ENCODE results near the gene IFI27L2.

The IFI27L2 gene

DNA sequence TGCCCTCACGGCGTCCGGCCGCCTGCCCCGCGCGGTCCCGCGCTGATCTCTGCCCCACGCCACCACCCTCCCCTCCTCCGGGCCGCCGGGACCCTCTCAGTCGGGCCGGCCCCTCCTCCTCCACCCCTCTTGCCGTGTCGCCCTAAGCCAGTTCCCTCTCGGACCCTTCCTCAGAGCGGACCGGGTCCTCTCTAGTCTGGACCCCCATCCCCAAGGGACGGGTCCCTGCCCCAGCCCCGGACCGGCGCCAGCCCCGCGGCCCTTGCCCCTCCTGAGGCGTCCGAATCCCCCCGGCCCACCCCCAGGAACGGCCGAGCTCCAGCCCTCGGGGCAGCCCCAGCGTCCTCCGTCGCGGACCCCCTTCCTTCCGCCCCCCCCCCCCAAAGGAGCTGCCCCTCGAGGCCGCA lies 45.2 kb upstream of the IFI27L2 start:
- ChIA-PET CTCF (interaction anchor here (1.8 to 2.0 kb wide), 2 partner anchors 38 to 43 kb away, joined by 10 to 11 read pairs; no protein-coding TSS in a partner anchor), POLR2A (no interaction called here)
- TF ChIP-seq, protein P1, sequence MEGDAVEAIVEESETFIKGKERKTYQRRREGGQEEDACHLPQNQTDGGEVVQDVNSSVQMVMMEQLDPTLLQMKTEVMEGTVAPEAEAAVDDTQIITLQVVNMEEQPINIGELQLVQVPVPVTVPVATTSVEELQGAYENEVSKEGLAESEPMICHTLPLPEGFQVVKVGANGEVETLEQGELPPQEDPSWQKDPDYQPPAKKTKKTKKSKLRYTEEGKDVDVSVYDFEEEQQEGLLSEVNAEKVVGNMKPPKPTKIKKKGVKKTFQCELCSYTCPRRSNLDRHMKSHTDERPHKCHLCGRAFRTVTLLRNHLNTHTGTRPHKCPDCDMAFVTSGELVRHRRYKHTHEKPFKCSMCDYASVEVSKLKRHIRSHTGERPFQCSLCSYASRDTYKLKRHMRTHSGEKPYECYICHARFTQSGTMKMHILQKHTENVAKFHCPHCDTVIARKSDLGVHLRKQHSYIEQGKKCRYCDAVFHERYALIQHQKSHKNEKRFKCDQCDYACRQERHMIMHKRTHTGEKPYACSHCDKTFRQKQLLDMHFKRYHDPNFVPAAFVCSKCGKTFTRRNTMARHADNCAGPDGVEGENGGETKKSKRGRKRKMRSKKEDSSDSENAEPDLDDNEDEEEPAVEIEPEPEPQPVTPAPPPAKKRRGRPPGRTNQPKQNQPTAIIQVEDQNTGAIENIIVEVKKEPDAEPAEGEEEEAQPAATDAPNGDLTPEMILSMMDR (IDR thresholded peaks at IDR 0.05; ENCODE audit: insufficient read depth, low read length, missing control alignments), result no peak
- H3K4me3 ChIP-seq (ENCODE audit: low read depth, low read length), result peak overlapping the region; percentile 59
- DNase-seq (ENCODE audit: low read depth, low spot score), result no peak

- ChIA-PET CTCF (interaction anchor here (0.9 to 2.0 kb wide), 2 partner anchors 42 kb away, joined by 5 to 11 read pairs; no protein-coding TSS in a partner anchor), POLR2A (interaction anchor here (1.4 kb wide), 1 partner anchor 168 kb away, joined by 3 read pairs; no protein-coding TSS in a partner anchor)
- peak within 1 kb of the TSS; percentile 67 for H3K4me3 ChIP-seq (ENCODE audit: low read depth, low read length)
- DNase-seq (ENCODE audit: low read depth, low spot score), result no peak
- TF ChIP-seq, protein P1 (IDR thresholded peaks at IDR 0.05; ENCODE audit: insufficient read depth, low read length, missing control alignments), result no peak
Measured at GRCh38 chr14:94173885-94174603, 44.6 kb upstream of the IFI27L2 start, which contains the start of gene PPP4R4. TSS of gene PPP4R4 (plus strand) at chr14:94174322. CDS start at chr14:94174466, 144 bp downstream.

DNA sequence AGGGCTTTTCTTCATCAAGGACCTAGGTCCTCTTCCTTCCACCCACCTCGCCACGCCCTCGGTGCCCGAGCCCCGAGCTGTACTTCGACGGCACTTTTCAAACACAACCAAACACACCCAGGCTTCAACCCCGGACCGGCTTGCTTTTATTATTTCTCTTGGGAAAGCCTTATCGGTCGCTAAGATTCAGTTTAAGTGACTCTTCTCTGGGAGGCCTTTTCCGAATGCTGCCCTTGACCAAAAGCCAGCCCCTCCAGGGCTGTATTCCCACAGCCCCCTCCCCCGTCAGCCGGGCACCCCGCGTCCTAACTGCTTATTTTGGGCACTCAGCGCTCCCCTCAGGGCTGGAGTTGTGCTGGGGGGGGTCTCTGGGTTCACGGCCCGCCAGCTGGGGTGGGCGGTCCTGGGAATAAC lies 44.1 kb upstream of the IFI27L2 start:
- TF ChIP-seq, protein P1 (IDR thresholded peaks at IDR 0.05; ENCODE audit: insufficient read depth, low read length, missing control alignments), result no peak

GRCh38 chr14:94172545-94172944 lies 43.1 kb upstream of the IFI27L2 start:
- ChIA-PET POLR2A (interaction anchor here (1.4 kb wide), 1 partner anchor 170 kb away, joined by 3 read pairs; no protein-coding TSS in a partner anchor), CTCF (interaction anchor here (2.3 kb wide), 1 partner anchor 10 kb away, joined by 8 read pairs; no protein-coding TSS in a partner anchor)
- H3K4me3 ChIP-seq (ENCODE audit: low read depth, low read length), result no peak overlapping the region
- TF ChIP-seq, protein P1 (IDR thresholded peaks at IDR 0.05; ENCODE audit: insufficient read depth, low read length, missing control alignments), result no peak
- DNase-seq (ENCODE audit: low read depth, low spot score), result no peak

More for the DNA sequence above, 44.1 kb upstream of the IFI27L2 start:
- H3K4me3 ChIP-seq (ENCODE audit: low read depth, low read length), result peak overlapping the region; percentile 67
- CTCF ChIA-PET, result interaction anchor here (0.9 kb wide), 1 partner anchor 41 kb away, joined by 5 read pairs; no protein-coding TSS in a partner anchor
- DNase-seq (ENCODE audit: low read depth, low spot score), result no peak
- POLR2A ChIA-PET, result interaction anchor here (1.4 kb wide), 1 partner anchor 169 kb away, joined by 3 read pairs; no protein-coding TSS in a partner anchor

DNA sequence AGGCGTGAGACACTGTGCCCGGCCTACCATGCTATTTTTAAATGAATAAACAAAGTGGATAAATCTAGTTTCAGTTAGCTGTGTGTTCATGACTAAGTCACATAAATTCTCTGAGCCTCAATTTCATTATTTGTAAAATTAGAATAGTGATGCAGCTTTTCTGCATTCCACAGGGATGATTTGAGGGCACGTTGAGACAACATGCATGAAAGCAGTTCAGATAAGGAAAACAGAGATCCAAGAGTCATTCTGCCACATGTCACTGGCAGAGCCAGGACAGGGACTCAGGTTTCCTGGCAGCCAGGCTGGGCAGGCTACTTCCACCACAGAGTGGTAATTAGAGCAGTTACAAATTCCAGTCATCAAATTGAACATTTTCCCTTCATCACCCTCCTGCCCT lies 41.8 kb upstream of the IFI27L2 start:
- peak; percentile 14 for DNase-seq (ENCODE audit: low read depth, low spot score)
- no peak overlapping the region for H3K4me3 ChIP-seq (ENCODE audit: low read depth, low read length)
- ChIA-PET CTCF (interaction anchor here (0.6 to 4.9 kb wide), 7 partner anchors 9 to 136 kb away, joined by 3 to 27 read pairs (median 3); no protein-coding TSS in a partner anchor), POLR2A (no interaction called here)
- TF ChIP-seq, protein P1 (IDR thresholded peaks at IDR 0.05; ENCODE audit: insufficient read depth, low read length, missing control alignments), result no peak

- no peak overlapping the region for H3K4me3 ChIP-seq (ENCODE audit: low read depth, low read length)
- ChIA-PET CTCF (interaction anchor here (0.6 to 4.9 kb wide), 6 partner anchors 8 to 169 kb away, joined by 3 to 27 read pairs (median 7); no protein-coding TSS in a partner anchor), POLR2A (no interaction called here)
- TF ChIP-seq, protein P1 (IDR thresholded peaks at IDR 0.05; ENCODE audit: insufficient read depth, low read length, missing control alignments), result no peak
- no peak for DNase-seq (ENCODE audit: low read depth, low spot score)
Measured at GRCh38 chr14:94170136-94170535, 40.7 kb upstream of the IFI27L2 start.

Data from AG04449 (cell line).